ENCODE data around the gene HLA-DQB1.

Gene HLA-DQB1

GRCh38 chr6:32641122-32641521, 25.3 kb downstream of the HLA-DQB1 start:
- Histone ChIP-seq H3K9me3 (ENCODE audit: insufficient read depth, low read length, severe bottlenecking) (no peaks in the 10 kb centered on the region), H3K36me3 (ENCODE audit: insufficient read depth, low read length) (no peaks in the 10 kb centered on the region), H3K27me3 (ENCODE audit: insufficient read depth, low read length, poor library complexity) (peaks cover 13% of the 10 kb centered on the region), H3K79me2 (ENCODE audit: insufficient read depth, low read length) (no peaks in the 10 kb centered on the region), H4K20me1 (ENCODE audit: insufficient read depth, low read length) (no peaks in the 10 kb centered on the region), H2AFZ (ENCODE audit: low read depth, low read length) (no peak overlapping the region), H3K4me1 (ENCODE audit: insufficient read depth, low read length) (no peaks in the 10 kb centered on the region), H3K27ac (ENCODE audit: low read length) (no peak overlapping the region), H3K9ac (ENCODE audit: low read depth, low read length) (no peak overlapping the region), H3K4me2 (ENCODE audit: insufficient read depth, low read length) (no peak overlapping the region), H3K4me3 (ENCODE audit: low read depth in 1 of 2, low read length in 2 of 2) (no peak overlapping the region)
- DNase-seq (no peak), ATAC-seq (ENCODE audit: insufficient read depth, low read depth) (no peak)
- TF ChIP-seq CTCF (IDR thresholded peaks at IDR 0.05; ENCODE audit: borderline replicate concordance, extremely low read depth, low read length, poor library complexity, severe bottlenecking) = no peak
- no peak for TF ChIP-seq EZH2 (IDR thresholded peaks at IDR 0.05; ENCODE audit: borderline replicate concordance, low read depth, low read length, severe bottlenecking)

- no peak for DNase-seq
Measured at GRCh38 chr6:32639440-32640394, 26.7 kb downstream of the HLA-DQB1 start.

GRCh38 chr6:32638532-32639219, 27.8 kb downstream of the HLA-DQB1 start:
- Histone ChIP-seq H3K36me3 (ENCODE audit: insufficient read depth, low read length) (no peaks in the 10 kb centered on the region), H3K79me2 (ENCODE audit: insufficient read depth, low read length) (no peaks in the 10 kb centered on the region), H2AFZ (ENCODE audit: low read depth, low read length) (no peak overlapping the region), H4K20me1 (ENCODE audit: insufficient read depth, low read length) (no peaks in the 10 kb centered on the region), H3K4me3 (ENCODE audit: low read depth in 1 of 2, low read length in 2 of 2) (no peak overlapping the region), H3K9me3 (ENCODE audit: insufficient read depth, low read length, severe bottlenecking) (no peaks in the 10 kb centered on the region), H3K27me3 (ENCODE audit: insufficient read depth, low read length, poor library complexity) (peaks cover 21% of the 10 kb centered on the region), H3K4me1 (ENCODE audit: insufficient read depth, low read length) (no peaks in the 10 kb centered on the region), H3K9ac (ENCODE audit: low read depth, low read length) (no peak overlapping the region), H3K27ac (ENCODE audit: low read length) (no peak overlapping the region), H3K4me2 (ENCODE audit: insufficient read depth, low read length) (no peak overlapping the region)
- DNase-seq (no peak), ATAC-seq (ENCODE audit: insufficient read depth, low read depth) (no peak)
- TF ChIP-seq CTCF (IDR thresholded peaks at IDR 0.05; ENCODE audit: borderline replicate concordance, extremely low read depth, low read length, poor library complexity, severe bottlenecking) (no peak), EZH2 (IDR thresholded peaks at IDR 0.05; ENCODE audit: borderline replicate concordance, low read depth, low read length, severe bottlenecking) (no peak)

More at GRCh38 chr6:32639440-32640394, 26.7 kb downstream of the HLA-DQB1 start:
- Histone ChIP-seq H3K9me3 (ENCODE audit: insufficient read depth, low read length, severe bottlenecking) (no peaks in the 10 kb centered on the region), H3K27me3 (ENCODE audit: insufficient read depth, low read length, poor library complexity) (peaks cover 21% of the 10 kb centered on the region), H3K36me3 (ENCODE audit: insufficient read depth, low read length) (no peaks in the 10 kb centered on the region), H3K4me2 (ENCODE audit: insufficient read depth, low read length) (no peak overlapping the region), H3K79me2 (ENCODE audit: insufficient read depth, low read length) (no peaks in the 10 kb centered on the region), H3K4me3 (ENCODE audit: low read depth in 1 of 2, low read length in 2 of 2) (no peak overlapping the region), H3K27ac (ENCODE audit: low read length) (no peak overlapping the region), H3K4me1 (ENCODE audit: insufficient read depth, low read length) (no peaks in the 10 kb centered on the region), H4K20me1 (ENCODE audit: insufficient read depth, low read length) (no peaks in the 10 kb centered on the region), H3K9ac (ENCODE audit: low read depth, low read length) (no peak overlapping the region), H2AFZ (ENCODE audit: low read depth, low read length) (no peak overlapping the region)
- no peak for ATAC-seq (ENCODE audit: insufficient read depth, low read depth)
- no peak for TF ChIP-seq CTCF (IDR thresholded peaks at IDR 0.05; ENCODE audit: borderline replicate concordance, extremely low read depth, low read length, poor library complexity, severe bottlenecking)
- no peak for TF ChIP-seq EZH2 (IDR thresholded peaks at IDR 0.05; ENCODE audit: borderline replicate concordance, low read depth, low read length, severe bottlenecking)

Data from DND-41 (cell line).